ENCODE data around the gene METTL1. TPM values are rescaled to one million over a fixed set of nuclear protein-coding genes. Genes with fewer than 3 reads are reported as not detected.

Gene METTL1
- total RNA-seq, 1 donor from 2014 or later: 37.8 TPM

GRCh38 chr12:57806677-57807076 lies 34.8 kb upstream of the METTL1 start:
- no peaks in the 10 kb centered on the region for H3K27me3 Mint-ChIP-seq (ENCODE audit: low read depth)
- no peak overlapping the region for H3K4me3 Mint-ChIP-seq
- H3K4me1 Mint-ChIP-seq: no peaks in the 10 kb centered on the region
- no peak for TF ChIP-seq CTCF (conservative IDR thresholded peaks at IDR 0.05)
- no peak for DNase-seq (ENCODE audit: low read depth, low spot score)
- no peaks in the 10 kb centered on the region for H3K36me3 Mint-ChIP-seq (ENCODE audit: low read depth)
- H3K27ac Mint-ChIP-seq (ENCODE audit: unreplicated experiment): no peak overlapping the region
- H3K9me3 Mint-ChIP-seq: no peaks in the 10 kb centered on the region

- Mint-ChIP-seq H3K27me3 (ENCODE audit: low read depth) (no peaks in the 10 kb centered on the region), H3K4me3 (no peak overlapping the region), H3K4me1 (no peaks in the 10 kb centered on the region), H3K9me3 (no peaks in the 10 kb centered on the region), H3K27ac (ENCODE audit: unreplicated experiment) (no peak overlapping the region), H3K36me3 (ENCODE audit: low read depth) (no peaks in the 10 kb centered on the region)
- peak; percentile 76 for TF ChIP-seq CTCF (conservative IDR thresholded peaks at IDR 0.05)
- peak; percentile 40 for DNase-seq (ENCODE audit: low read depth, low spot score)
Measured at GRCh38 chr12:57803319-57803893, 31.5 kb upstream of the METTL1 start.

GRCh38 chr12:57802607-57803006 lies 30.7 kb upstream of the METTL1 start:
- no peak overlapping the region for H3K27ac Mint-ChIP-seq (ENCODE audit: unreplicated experiment)
- no peak for TF ChIP-seq CTCF (conservative IDR thresholded peaks at IDR 0.05)
- DNase-seq (ENCODE audit: low read depth, low spot score): no peak
- no peaks in the 10 kb centered on the region for H3K9me3 Mint-ChIP-seq
- H3K36me3 Mint-ChIP-seq (ENCODE audit: low read depth): no peaks in the 10 kb centered on the region
- H3K4me1 Mint-ChIP-seq: no peaks in the 10 kb centered on the region
- no peaks in the 10 kb centered on the region for H3K27me3 Mint-ChIP-seq (ENCODE audit: low read depth)
- H3K4me3 Mint-ChIP-seq: no peak overlapping the region

GRCh38 chr12:57800965-57801364 lies 29.1 kb upstream of the METTL1 start:
- H3K4me1 Mint-ChIP-seq: no peaks in the 10 kb centered on the region
- no peak overlapping the region for H3K27ac Mint-ChIP-seq (ENCODE audit: unreplicated experiment)
- no peak overlapping the region for H3K4me3 Mint-ChIP-seq
- no peaks in the 10 kb centered on the region for H3K27me3 Mint-ChIP-seq (ENCODE audit: low read depth)
- no peak for DNase-seq (ENCODE audit: low read depth, low spot score)
- H3K36me3 Mint-ChIP-seq (ENCODE audit: low read depth): no peaks in the 10 kb centered on the region
- H3K9me3 Mint-ChIP-seq: no peaks in the 10 kb centered on the region
- TF ChIP-seq CTCF (conservative IDR thresholded peaks at IDR 0.05): no peak

- Mint-ChIP-seq H3K27ac (ENCODE audit: unreplicated experiment) (no peak overlapping the region), H3K4me3 (no peak overlapping the region), H3K4me1 (no peaks in the 10 kb centered on the region), H3K9me3 (no peaks in the 10 kb centered on the region), H3K27me3 (ENCODE audit: low read depth) (no peaks in the 10 kb centered on the region), H3K36me3 (ENCODE audit: low read depth) (peaks cover under 1% of the 10 kb centered on the region)
- no peak for DNase-seq (ENCODE audit: low read depth, low spot score)
- TF ChIP-seq CTCF (conservative IDR thresholded peaks at IDR 0.05): no peak
Measured at GRCh38 chr12:57797933-57798332, 26.0 kb upstream of the METTL1 start.
